HG03469 (cell line): ENCODE results near the gene GNB2.
"Not testable (repeated sequence)": the region's sequence is repeated elsewhere in the genome, so short reads cannot be mapped to it uniquely, and the experiment has no call there.

Experiments used
- ATAC-seq: cut with Tn5 transposase; IDR thresholded peaks from one replicate; pipeline ENCODE4 v1.9.1; 2021; ENCODE audit warnings: mild to moderate bottlenecking, moderate library complexity, moderate number of reproducible peaks; ENCODE audit not compliant: unreplicated experiment

The GNB2 gene

DNA sequence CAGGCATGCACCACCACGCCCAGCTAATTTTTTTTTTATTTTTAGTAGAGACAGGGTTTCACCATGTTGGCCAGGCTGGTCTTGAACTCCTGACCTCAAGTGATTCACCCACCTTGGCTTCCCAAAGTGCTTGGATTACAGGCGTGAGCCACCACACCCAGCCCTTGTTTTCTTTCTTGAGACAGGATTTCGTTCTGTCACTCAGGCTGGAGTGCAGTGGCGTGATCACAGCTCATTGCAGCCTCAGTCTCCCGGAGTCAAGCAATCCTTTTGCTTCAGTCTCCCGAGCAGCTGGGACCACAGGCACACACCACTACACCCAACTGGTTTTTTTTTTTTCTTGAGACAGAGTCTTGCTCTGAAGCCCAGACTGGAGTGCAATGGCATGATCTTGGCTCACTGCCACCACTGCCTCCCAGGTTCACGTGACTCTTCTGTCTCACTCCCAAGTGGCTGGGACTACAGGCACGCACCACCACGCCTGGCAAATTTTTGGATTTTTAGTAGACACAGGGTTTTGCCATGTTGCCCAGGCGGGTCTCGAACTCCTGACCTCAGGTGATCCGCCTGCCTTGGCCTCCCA lies 11.3 kb upstream of the GNB2 start:
- not testable (repeated sequence) for ATAC-seq

DNA sequence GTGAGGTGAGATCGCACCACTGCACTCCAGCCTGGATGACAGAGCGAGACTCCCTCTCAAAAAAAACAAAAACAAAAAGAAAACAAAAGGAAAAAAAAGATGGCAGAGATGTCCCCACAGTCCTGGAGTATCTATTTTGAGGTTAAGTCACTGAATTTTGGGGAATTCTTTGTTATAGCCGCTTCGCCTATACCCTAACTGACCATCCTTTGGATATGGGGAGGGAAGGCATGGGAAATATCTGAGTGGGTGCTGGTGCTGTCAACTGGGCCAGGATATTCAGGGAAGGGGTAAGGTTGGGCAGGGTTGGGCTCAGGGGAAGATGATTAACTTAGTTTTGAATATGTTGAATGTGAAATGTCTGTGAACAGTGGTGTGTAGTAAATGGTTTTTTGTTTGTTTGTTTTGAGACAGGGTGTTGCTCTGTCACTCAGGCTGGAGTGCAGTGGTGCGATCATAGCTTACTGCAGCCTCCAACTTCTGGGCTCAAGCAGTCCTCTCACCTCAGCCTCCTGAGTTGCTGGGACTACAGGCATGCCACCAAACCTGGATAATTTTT lies 8.3 kb upstream of the GNB2 start:
- no peak for ATAC-seq

DNA sequence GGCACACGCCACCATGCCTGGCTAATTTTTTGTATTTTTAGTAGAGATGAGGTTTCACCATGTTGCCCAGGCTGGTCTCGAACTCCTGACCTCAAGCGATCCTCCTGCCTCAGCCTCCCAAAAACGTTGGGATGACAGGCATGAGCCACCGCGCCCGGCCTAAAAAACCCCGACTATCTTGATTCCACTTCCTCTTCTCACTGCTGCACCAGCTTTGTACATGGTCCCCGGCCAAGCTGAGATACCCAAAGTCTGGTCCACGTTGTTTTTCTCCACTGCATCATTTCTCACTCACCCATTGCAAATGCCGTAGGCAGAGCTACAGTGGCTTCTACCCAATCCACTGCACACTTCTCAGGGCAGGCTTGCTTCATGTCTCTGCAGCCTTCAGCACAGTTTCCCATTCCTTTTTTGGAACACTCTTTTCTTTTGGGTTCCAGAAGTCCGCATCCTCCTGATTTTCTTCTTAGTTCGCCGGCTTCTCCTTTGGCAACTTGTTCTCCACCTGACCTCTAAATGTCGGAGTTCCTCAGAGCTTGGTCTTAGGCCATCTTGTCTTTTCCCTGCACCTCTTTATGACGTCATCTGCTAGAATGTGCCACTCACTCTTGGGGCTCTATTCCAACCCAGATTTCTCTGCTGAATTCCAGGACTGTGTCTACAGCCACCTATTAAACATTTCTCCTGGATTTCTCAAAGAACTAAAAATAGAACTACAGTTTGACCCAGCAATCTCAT lies 6.0 kb upstream of the GNB2 start:
- no peak for ATAC-seq

DNA sequence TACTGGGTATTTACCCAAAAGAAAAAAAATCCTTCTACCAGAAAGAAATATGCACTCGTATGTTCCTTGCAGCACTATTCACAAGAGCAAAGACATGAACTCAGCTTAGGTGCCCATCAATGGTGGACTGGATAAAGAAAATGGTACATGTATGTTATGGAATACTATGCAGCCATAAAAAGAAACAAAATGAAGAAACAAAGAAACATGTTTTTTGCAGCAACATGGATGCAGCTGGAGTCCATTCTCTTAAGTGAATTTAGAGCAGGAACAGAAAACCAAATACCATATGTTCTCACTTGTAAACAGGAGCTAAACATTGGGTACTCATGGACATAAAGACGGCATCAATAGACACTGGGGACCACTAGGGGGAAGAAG lies 5.5 kb upstream of the GNB2 start:
- ATAC-seq = no peak

DNA sequence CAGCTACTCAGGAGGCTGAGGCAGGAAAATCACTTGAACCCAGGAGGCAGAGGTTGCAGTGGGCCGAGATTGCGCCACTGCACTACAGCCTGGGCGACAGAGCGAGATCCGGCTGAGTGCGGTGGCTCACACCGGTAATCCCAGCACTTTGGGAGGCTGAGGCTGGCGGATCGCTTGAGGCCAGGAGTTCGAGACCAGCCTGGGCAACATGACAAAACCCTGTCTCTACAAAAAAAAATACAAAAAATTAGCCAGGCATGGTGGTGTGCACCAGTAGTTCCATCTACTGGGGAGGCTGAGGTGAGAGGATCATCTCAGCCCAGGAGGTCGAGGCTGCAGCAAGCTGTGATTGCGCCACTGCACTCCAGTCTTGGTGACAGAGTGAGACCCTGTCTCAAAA lies 4.4 kb upstream of the GNB2 start:
- not testable (repeated sequence) for ATAC-seq

DNA sequence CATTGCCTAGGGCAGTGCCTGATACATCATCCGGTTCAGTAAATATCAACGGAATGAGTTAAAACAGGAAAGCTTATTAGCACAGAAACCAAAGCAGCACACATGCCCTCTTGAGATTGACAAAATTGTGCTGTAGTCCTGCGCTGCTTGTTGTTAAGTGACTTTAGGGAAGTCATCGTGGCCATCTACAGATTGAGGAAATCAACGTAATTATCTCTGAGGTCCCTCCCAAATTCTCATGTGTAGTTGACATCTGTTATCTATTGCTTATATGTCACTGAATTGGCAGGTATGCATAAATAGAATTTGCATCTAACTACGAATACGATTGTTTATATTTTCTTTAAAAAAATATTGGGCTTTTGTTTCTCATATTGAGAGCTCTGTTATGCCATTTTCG lies 3.5 kb upstream of the GNB2 start:
- no peak for ATAC-seq

DNA sequence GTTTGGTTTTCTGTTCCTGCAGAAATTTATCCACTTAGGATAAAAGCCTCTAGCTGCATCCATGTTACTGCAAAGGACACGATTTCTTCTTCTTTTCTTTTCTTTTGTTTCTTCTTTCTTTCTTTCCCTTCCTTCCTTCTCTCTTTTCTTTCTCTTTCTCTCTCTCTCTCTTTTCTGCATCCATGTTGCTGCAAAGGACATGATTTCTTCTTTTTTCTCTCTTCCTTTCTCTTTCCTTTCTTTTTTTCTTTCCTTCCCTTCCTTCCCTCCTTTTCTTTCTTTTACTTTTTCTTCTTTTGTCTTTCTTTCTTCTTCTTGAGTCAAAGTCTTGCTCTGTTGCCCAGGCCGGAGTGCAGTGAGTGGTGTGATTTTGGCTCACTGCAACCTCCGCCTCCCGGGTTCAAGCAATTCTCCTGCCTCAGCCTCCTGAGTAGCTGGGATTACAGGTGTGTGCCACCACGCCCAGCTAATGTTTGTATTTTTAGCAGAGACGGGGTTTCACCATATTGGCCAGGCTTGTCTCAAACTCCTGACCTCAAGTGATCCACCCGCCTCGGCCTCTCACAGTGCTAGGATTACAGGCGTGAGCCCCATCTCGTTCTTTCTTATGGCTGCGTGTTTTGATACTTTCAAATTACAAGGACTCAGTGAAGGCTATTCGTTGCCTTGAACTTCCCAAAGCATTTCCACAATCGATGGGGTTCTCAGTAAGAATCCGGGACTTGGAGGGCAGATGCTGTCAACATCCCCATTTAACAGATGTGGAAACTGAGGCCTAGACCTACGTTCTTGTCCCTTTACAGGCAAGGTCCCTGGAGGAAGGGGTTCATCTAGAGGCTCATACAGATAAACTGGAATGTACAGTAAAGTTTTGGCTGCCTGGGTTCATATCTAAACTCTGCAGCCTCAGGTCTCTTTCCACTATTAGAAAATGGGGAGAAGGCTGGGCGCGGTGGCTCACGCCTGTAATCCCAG lies 1.9 kb upstream of the GNB2 start:
- ATAC-seq = no peak

DNA sequence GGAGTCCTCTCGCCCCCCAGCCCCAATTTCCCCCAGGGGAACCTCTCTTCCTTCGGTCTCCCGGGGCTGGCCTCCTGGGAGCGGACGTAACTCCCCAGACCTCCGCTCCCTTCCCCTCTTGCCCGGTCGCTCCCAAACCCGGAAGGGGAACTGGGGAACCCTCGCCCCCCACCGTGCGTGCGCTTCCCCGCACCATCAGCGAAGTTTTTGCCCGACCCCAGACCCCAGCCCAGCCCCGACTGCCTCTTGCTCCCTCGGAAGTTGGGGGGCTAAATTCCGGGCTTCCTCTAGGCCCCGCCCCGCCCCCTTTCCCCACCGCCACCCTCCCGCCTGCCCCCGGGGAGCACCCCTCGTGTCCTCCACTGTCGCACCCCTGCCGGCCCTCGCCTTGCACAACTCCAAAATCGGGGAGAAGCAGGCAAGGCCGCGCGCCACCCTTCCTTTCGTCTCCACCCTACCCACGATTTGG lies 436 bp downstream of the GNB2 start:
- no peak for ATAC-seq

DNA sequence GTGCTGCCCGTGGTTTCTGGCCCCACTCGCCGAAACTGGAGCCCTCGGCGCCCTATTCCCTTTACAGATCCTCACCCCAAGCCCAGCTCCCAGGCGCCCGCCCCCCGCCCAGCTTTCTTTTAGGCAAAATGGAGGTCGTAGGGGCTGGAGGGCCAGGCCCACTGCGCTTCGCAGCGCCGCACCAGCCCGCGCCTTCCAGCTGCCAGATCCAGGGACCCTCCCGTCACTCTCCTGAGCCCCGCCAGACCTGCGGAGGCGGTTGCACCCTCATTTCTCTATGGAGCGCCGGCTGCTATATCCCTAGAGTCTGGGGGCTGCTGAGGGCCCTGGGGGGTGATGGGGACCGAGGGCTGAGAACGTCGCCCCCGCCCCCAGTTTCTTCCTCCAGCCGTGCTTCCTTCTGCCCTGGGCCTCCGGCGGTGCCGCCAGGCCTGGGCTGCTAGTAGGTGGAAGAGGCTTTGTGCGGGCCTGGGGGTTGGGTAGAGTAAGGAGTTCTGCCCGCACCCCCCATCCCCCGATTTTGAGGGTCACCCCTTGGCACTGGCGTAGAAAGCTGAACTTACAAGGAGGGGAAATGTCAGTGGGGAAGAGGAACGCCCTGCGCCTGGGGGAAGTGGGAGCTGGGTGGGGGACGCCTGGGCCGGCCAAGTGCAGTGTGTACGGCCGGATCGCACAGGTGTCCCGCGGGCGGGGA lies 1.0 kb downstream of the GNB2 start:
- ATAC-seq = no peak

DNA sequence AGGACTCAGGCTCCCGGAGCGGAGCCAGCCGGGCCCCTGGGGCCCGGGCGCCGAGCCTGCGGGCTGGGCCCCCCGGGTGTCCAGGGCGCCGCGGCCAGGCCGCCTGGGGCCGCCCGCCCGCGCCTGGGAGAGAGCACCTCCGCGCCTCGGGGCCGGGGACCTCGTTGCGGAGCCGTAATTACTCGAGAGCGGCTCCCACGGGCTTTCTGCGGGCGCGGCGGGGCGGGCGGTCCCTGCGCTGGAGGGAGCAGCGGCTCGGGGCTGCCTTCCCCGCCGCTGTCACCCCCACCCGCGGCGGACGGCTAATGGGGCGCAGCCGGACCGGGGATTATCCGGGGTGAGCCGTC lies 1.5 kb downstream of the GNB2 start:
- ATAC-seq = no peak

DNA sequence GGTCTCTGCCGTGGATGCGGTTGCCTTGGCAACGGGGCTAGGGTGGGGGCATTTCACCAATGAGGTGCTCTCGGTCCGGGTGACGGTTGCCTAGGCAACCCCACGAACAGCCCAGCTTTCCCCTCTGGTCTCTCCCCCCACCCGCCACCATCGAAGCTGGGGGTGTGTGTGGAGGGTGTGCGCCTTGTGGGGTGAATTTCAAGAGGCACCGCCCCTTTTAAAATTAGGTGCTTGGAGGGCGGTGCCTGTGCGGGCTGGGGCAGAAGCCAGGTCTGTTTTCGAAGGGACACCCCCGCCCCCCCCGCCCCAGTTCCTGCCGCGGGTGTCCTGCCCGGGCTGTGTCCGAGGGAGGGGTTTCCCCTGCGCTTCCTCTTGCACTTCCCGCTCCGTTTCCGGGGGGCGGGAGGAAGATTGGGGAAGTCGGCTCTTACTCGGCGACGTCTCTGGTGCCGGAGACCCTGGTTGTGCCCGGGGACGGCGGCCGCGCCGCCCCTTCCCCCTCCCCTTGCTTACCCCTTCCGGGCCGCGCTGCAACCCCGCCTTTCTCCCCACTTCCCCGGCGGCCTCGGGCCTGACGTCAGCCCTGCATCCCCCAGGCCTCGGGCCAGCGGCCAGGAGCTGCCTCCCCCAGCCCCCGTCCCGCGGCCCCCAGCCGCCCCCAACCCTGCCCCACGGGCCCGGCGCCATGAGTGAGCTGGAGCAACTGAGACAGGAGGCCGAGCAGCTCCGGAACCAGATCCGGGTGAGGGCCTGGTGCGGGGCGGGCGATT lies 2.2 kb downstream of the GNB2 start:
- no peak for ATAC-seq

DNA sequence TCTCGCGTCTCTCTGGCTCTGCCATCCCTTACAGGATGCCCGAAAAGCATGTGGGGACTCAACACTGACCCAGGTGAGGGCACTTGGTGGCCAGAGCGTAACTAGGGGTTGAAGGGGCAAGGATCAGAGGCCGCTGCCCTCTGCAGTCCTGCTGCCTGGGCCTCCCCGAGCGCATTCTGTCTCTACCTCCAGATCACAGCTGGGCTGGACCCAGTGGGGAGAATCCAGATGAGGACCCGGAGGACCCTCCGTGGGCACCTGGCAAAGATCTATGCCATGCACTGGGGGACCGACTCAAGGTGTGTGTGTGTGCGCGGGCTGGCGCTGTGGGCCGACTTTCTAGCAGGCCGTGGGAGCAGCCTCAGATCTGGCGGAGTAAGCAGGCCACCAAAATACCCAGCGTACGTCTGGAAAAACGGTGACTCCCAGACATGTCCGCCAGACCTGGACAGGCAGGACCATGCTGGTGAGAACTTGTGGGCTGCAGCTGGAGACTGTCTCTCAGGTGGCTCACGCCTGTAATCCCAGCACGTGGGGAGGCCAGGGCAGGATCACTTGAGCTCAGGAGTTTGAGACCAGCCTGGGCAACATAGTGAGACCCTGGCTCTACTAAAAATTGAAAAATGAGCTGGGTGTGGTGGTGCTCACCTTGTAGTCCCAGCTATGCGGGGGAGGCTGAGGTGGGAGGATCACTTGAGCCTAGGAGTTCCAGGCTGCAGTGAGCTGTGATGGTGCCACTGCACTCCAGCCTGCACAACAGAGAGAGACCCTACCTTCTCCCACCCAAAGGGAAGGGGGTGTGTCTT lies 3.2 kb downstream of the GNB2 start:
- ATAC-seq = no peak

DNA sequence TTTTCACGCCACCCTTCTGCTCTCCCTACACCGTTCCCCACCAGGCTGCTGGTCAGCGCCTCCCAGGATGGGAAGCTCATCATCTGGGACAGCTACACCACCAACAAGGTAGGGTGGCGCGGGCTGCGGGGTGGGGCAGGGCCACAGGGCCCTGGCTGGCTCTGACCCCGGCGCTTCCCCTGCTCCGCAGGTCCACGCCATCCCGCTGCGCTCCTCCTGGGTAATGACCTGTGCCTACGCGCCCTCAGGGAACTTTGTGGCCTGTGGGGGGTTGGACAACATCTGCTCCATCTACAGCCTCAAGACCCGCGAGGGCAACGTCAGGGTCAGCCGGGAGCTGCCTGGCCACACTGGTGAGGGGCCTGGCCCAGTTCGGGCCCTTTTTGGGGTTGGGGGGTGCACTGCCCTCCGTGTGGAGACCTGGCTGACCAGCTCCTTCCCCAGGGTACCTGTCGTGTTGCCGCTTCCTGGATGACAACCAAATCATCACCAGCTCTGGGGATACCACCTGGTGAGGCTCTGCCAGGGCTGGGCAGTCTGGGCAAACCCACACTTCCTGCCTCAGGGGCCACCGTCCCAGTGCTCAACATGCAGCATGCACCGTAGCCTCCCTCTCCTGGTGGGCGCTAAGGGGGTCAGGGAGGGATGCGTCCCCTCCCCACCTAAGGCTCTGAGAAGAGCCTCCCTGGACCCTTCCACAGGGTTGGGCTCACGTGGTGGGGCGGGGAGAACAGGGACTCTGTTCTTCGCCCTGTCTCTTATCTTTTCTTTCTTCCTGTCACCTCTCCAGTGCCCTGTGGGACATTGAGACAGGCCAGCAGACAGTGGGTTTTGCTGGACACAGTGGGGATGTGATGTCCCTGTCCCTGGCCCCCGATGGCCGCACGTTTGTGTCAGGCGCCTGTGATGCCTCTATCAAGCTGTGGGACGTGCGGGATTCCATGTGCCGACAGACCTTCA lies 4.0 kb downstream of the GNB2 start:
- no peak for ATAC-seq

DNA sequence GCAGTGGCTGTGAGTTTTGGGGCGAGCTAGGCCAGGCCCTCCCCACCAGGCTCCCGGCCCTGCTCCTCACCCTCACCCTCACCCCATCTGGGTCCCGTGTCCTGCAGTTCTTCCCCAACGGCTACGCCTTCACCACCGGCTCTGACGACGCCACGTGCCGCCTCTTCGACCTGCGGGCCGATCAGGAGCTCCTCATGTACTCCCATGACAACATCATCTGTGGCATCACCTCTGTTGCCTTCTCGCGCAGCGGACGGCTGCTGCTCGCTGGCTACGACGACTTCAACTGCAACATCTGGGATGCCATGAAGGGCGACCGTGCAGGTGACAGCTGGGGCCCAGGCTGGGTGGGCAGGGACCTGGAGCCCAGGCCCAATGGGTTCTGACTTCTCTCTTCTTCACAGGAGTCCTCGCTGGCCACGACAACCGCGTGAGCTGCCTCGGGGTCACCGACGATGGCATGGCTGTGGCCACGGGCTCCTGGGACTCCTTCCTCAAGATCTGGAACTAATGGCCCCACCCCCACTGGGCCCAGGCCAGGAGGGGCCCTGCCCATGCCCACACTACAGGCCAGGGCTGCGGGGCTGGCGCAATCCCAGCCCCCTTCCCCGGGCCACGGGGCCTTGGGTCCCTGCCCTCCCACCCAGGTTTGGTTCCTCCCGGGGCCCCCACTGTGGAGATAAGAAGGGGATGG lies 4.9 kb downstream of the GNB2 start:
- ATAC-seq = no peak

DNA sequence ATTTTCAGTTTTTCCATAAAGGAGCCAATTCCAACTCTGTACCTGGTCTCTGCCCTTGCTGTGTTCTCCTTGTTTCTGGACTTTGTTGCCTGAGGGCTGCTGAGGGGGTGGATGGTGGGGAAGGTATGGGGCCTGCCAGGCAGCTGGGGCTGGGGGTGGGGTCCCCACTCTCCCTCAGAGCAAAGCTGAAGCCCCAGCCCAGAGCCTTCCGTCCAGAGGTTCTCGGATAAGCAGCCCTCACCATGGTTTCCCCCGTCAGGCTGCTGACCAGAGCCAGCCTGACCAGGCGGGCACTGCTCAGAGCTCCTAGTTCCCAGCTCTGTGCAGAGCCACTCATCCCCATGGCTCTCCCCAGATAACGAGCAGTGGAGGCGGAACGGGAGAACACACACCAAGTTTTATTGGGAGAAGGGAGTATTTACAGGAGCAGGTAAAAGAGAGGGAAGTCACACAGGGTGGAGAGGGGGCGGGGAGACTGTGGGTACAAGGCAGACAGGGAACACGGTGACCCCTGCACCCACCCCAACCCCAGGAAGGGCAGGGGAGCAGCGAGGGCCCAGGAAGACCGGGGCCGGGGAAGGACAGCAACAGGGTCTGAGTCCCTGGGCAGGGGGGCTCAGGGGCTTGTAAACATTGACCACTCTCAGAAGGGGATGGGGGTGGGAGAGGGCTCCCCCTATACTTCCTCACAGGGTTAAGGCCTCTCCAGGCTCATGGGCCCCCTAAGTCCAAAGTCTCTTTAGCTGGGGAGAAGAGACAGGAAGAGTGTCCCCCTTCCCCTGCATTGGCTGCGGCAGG lies 5.8 kb downstream of the GNB2 start:
- no peak for ATAC-seq

DNA sequence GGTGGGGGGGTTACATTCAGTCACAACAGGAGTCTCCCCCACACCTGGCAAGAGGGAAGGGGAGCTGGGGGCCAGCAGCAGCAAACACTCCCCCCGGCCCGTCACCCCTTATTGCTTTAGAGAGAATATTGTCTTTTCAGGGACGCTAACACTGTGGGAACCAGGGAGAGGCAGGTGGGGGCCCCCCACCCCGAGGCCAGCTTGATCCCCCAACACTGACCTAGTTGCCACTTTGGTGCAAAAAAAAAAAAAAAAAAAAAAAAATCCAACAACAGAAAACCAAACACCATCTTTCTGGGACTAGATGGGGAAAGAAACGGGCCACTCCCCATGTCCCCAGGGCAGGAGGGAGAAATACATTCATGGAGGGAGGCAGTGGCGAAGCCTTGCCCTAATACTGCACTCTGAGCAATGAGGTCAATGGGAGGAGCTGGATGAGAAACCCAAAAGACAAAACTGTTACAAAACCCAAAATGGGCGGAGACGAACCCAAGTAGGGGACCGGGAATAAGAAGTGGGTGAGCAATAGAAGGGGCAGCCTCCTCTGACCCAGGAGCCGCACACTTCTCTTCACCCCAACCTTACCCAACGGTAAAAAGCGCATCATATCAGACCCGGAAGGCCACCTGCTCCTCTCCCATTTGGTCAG lies 6.5 kb downstream of the GNB2 start:
- ATAC-seq = no peak
